Skeletal muscle cell (primary cell): ENCODE measurements around the gene TTLL5.
A peak's percentile ranks its signal among the peaks of the same experiment; 100 is the strongest.

ENCODE experiments used
- DNase-seq: peaks from one replicate; pipeline ENCODE4 v3.0.0-alpha.2; 2010; ENCODE audit warnings: low read depth
- H3K4me3 ChIP-seq: 2 replicates; pipeline ENCODE4 v1.5.1; 2011; ENCODE audit warnings: low read depth, mild to moderate bottlenecking, control low read depth, low read length, moderate library complexity

TTLL5 gene

DNA sequence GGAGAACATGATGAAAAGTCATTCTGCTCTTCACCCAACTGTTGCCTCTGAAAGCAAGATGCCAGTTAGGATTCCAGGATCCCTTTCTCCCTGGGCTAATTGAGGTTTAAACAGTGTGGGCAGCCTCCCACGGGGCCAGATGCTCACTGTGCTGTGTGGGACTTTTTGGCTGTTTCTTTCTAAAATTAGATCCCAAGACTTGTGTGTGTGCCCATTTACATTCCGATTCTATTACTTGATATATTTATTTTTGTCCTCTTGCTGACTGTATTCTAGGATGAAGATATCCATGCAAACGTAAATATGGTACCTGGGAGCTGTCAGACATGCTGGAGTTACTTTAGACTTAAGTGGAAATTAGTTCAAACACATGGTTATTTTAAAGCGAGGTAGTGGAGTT lies 330.7 kb downstream of the TTLL5 start:
- no peak for DNase-seq
- H3K4me3 ChIP-seq: no peak overlapping the region

DNA sequence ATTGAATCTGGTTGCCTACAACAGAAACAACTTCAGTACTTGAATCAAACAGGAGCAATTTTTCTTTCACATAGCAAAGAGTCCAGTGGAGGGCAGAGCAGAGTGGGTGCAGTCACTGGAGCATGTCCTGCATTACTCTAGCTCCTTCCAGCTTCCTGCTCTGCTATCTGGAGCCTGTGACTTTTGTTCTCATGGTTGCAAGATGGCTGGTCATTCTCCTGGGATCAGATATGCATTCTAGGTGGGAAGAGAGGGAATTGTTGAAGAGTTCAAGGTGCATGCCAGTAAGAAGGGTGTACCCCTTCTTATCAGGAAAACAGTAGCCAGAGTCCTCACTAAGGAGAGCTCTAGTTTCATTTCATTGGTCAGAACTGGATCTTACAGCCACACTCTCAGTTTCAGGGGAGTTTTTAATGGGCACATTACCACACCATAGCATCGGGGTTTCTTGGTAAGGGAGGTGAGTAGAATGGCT lies 332.6 kb downstream of the TTLL5 start:
- no peak for DNase-seq
- no peak overlapping the region for H3K4me3 ChIP-seq

DNA sequence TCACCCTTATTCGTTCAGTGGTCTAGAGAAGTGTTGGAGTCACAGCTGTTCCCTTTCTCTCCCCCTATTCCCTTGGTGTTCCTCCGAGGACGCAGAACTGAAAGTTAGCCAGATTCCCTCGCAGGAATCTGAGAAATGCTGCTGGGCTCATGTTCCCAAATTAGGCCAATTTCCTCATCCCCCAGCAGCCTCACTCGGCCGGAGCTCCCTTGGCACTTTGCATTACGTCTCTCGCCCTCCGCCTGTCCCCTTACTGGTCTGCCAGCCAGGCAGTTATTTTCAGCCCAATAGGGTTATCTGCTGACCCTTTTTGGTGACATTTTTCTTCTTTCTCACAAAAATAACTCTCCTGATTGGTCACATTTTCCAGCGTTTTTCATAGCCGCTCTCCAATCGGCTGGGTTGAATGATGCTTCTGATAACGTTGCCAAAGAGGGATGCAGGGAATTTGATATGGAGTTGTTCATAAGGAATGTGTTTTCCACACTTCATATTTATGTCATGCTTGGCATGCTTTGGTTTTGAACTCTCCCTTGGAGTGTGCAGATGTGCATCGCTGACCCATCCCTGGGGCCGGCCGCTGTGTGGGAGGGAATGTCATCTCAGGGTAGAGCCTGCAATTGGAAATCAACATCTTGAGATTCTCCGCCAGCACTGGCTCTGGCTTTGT lies 334.5 kb downstream of the TTLL5 start:
- no peak overlapping the region for H3K4me3 ChIP-seq

GRCh38 chr14:75996488-75996887 lies 335.4 kb downstream of the TTLL5 start:
- H3K4me3 ChIP-seq: no peak overlapping the region

More for the DNA sequence above, 334.5 kb downstream of the TTLL5 start:
- peak; percentile 49 for DNase-seq

GRCh38 chr14:75999511-76000190 lies 338.6 kb downstream of the TTLL5 start:
- no peak overlapping the region for H3K4me3 ChIP-seq
- DNase-seq: no peak

More at GRCh38 chr14:75996488-75996887, 335.4 kb downstream of the TTLL5 start:
- DNase-seq: no peak

DNA sequence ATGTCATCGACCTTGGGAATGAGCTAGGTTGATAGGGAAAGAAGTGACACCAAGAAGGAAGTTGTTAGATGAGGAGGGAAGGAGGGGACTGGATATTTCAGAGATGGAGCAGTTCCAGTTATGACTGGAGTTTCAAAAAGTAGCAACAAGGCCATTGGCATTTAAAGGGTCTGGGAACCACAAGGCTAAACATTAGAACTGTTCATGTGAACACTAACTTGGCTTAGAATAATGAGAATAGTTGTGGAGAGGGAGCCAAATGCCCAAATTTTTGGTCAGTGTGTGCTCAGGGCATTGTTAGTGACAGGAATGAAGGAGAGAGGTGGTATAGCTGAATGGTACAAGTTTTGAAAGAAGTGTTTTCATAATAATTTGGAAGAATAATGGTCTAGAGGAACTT lies 341.3 kb downstream of the TTLL5 start:
- H3K4me3 ChIP-seq: no peak overlapping the region
- no peak for DNase-seq
